C4-2B (cell line): ENCODE data around the gene FOXP1.

Experiments used
- H3K27ac ChIP-seq: fragments of 450-650 bp; 2 replicates; pipeline ENCODE4 v1.5.1; 2017
- ZFX ChIP-seq: fragments of 450-650 bp; IDR thresholded peaks from 2 replicates; pipeline ENCODE4 v1.6.1; 2017
- TF ChIP-seq, protein P1 (sequence below): fragments of 450-650 bp; conservative IDR thresholded peaks from 2 replicates; pipeline ENCODE4 v1.5.1; 2017; ENCODE audit warnings: mild to moderate bottlenecking

The FOXP1 gene

DNA sequence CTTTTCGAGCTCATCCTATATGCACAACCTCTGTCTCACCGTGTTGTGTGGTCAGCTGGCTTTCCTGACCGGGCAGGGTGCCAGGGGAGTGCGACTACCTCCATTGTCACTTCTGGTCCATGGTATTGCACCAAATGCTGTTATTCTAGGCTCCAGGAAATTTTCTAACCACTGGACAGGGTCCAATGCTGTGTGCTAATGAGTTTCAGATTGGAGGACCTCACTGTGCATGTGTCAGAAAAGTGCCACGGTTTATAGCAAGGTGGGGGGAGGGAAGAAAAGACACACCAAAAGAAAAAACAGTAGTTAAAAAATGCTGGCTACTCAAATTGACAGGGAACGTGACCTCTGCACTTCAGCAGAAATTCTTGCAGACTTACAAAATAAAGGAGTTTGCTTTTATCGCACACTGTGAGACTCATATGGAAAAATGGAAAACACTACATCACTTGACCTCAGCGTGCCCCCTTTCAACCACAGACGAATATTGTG is 480.1 kb downstream of the FOXP1 start:
- TF ChIP-seq ZFX, result no peak
- TF ChIP-seq, protein P1, sequence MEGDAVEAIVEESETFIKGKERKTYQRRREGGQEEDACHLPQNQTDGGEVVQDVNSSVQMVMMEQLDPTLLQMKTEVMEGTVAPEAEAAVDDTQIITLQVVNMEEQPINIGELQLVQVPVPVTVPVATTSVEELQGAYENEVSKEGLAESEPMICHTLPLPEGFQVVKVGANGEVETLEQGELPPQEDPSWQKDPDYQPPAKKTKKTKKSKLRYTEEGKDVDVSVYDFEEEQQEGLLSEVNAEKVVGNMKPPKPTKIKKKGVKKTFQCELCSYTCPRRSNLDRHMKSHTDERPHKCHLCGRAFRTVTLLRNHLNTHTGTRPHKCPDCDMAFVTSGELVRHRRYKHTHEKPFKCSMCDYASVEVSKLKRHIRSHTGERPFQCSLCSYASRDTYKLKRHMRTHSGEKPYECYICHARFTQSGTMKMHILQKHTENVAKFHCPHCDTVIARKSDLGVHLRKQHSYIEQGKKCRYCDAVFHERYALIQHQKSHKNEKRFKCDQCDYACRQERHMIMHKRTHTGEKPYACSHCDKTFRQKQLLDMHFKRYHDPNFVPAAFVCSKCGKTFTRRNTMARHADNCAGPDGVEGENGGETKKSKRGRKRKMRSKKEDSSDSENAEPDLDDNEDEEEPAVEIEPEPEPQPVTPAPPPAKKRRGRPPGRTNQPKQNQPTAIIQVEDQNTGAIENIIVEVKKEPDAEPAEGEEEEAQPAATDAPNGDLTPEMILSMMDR, result no peak
- H3K27ac ChIP-seq, result no peak overlapping the region

DNA sequence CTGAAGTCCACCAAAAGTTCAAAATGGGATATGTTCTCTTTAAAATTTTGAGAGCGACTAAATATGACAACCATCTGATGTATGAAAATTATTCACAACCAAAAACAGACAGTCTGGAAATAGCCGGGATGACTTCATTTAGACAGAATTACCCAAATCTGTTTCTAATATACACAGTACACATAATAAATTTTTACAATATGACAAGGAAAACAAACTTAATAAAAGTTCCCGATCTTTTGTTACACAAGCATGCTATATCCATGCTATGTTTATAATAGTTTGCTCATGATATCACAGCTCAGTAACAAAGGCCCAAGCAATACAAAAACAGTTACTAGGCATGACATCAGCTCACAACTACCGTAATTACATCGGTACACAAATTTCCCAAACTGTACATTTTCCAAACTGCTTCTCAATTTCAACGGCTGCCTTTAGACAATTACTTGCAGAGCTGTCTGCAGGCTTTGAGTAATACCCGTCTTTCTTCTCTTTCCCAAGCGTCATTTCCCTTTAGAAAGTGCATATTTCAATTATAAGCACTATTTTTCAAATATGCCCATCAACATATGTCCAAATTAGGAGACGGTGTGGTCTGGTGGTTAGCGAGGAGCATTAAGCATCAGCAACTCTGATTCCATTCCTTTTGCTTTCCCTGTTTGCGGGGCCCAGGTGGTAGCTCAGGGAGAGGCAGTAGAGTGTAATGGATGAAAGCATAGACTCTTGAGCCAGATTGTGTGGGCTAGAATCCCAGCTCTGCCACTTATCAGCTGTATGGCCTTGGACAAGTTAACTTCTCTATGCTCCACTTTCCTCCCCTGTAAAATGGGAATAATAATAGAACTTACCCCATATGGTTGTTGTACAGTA is 481.2 kb downstream of the FOXP1 start:
- TF ChIP-seq ZFX, result no peak
- TF ChIP-seq, protein P1, result no peak
- no peak overlapping the region for H3K27ac ChIP-seq

DNA sequence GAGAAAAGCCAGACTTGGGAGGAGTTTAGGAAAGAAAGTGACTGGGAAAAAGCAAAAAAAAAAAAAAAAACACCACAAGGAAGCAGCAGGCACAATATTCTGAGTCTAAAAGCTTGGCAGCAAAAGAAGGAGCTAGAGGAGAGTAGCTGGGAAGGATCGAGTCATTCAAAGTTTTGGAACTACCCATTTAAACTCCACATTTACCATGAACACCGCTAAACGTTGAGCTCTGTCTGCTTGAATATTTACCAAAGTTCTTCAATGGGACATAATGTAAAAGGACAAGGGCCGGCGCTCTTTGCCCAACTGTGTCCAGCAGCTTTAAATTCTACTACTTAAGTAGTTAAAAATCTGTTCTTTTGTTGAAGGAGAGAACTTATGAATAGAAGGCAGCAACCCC is 481.9 kb downstream of the FOXP1 start:
- no peak overlapping the region for H3K27ac ChIP-seq
- TF ChIP-seq ZFX, result no peak
- TF ChIP-seq, protein P1, result no peak

DNA sequence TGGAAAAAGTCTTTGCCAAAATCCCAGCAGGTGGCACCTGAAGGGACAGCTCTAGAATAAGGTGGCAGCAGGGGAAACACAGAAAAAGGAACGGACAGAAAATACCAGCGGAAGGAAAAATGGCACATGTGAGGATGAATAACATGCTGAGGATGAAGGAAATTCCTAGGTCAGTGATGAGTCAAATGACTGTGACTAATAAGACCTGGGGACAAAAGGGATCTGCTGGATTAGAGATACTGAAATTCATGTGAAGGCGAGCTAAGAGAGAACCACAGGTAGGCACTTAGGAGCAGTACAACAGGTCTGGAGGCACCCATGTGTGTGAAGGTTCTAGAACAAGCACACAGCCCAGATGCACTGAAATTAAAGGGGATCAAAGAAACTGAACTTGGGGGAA is 482.5 kb downstream of the FOXP1 start:
- TF ChIP-seq ZFX, result no peak
- TF ChIP-seq, protein P1, result no peak
- H3K27ac ChIP-seq, result no peak overlapping the region

DNA sequence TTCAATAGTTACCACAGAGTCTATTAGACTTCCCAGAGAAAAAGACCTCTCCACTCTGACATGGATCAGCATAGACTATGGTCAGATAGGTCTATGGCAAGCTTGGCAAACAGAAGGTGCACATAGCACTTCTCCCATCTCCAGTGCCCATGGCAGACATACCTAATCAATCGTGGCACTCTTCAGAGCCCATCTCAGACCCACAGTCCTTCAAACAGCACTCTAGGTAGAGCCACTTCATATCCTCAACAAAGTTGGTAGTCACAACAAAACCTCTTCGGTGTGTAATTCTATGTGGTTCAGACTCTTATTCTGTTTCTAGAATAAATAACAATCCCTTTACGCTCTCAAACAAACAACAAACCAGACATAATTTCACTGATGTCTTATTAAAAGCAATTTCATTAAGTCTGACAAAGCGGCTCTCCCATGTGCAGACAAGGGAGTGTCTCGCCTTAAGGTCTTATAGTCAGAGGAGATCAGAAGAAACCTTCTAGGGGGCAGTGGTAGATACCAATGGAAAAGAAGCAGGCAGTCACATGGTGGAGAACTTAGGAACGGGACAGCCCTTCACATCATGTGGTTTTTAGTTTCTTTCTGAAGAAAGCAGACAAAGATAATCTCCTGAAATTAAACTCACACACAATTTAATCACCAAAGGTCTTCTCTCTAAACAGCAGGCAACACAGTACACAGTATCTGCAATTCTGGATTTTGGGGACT is 483.4 kb downstream of the FOXP1 start:
- no peak overlapping the region for H3K27ac ChIP-seq
- TF ChIP-seq, protein P1, result no peak
- no peak for TF ChIP-seq ZFX

DNA sequence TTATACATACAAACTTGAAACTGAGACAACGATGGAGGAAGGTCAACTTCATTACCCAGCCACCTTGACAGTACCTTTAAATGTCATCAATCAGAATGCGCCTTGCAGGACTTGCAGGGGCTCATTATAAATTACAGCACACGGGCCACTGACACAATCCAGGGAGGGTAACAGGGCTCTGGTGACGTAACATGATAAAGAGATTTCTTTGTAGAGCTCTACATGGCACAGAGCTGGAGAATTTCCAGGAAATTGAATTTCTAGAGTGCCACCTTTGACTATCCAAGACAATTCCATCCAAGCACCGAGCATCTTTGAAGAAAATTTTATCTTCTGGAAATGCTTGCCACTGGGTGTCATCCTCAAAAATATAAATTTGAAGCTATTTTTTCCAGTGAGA is 486.0 kb downstream of the FOXP1 start:
- TF ChIP-seq, protein P1, result no peak
- no peak for TF ChIP-seq ZFX
- H3K27ac ChIP-seq, result no peak overlapping the region
